SK-N-SH (cell line): Measurements from ENCODE around the gene SYNJ2. TPM values are rescaled to one million over a fixed set of nuclear protein-coding genes. Genes with fewer than 3 reads are reported as not detected.
A peak's percentile ranks its signal among the peaks of the same experiment; 100 is the strongest.

ENCODE experiments used
- CTCF ChIA-PET: fragments of 300-600, 350-600 bp; formaldehyde crosslinking; extraction: SDS; loops from one replicate; lab custom pipeline; 2021; lab: Yijun Ruan, JAX
- POLR2A ChIA-PET: fragments of 350-600 bp; sonication (Branson Sonifier 250); formaldehyde crosslinking; extraction: SDS; loops from one replicate; lab custom pipeline; 2020; ENCODE audit warnings: antibody characterized with exemption, inconsistent platforms; lab: Yijun Ruan, JAX
- DNase-seq: peaks from one replicate; pipeline ENCODE4 v3.0.0; 2012
- H2AFZ ChIP-seq: fragments of 200-600 bp; sonication (generic); 2 replicates; pipeline ENCODE4 v1.8.1; 2016; ENCODE audit warnings: antibody characterized with exemption, mild to moderate bottlenecking, low read depth
- H3F3A ChIP-seq: fragments of 200-600 bp; sonication (generic); replicated peaks from 2 replicates; pipeline ENCODE3; 2016; ENCODE audit warnings: antibody characterized with exemption, mild to moderate bottlenecking; ENCODE audit not compliant: insufficient read depth
- H3K27ac ChIP-seq, 2 experiments: fragments of 200-500 bp in 1 of 2; fragments of 200-600 bp in 1 of 2; sonication (Bioruptor generic) in 1 of 2; sonication (generic), shearing (Covaris generic) in 1 of 2; 2 replicates each; pipeline versions ENCODE4 v1.5.1 to v1.6.1; 2014 to 2016; ENCODE audit warnings: low read depth in 2 of 2, inconsistent platforms in 1 of 2, low read length in 1 of 2, mild to moderate bottlenecking in 1 of 2, mixed read lengths in 1 of 2
- H3K27me3 ChIP-seq: fragments of 200-600 bp; sonication (generic), shearing (Covaris generic); 2 replicates; pipeline ENCODE4 v1.6.1; 2016; ENCODE audit warnings: mixed run types; ENCODE audit not compliant: insufficient read depth
- H3K36me3 ChIP-seq, 2 experiments: fragments of 200-500 bp in 1 of 2; fragments of 200-600 bp in 1 of 2; sonication (Bioruptor generic) in 1 of 2; sonication (generic) in 1 of 2; replicated peaks in 1 of 2; 2 replicates each; pipeline versions ENCODE3 to v1.5.1; 2014 to 2016; ENCODE audit warnings: low read length in 1 of 2, mild to moderate bottlenecking in 1 of 2; ENCODE audit not compliant: insufficient read depth in 2 of 2, control insufficient read depth in 1 of 2
- H3K4me1 ChIP-seq, 2 experiments: fragments of 200-500 bp in 1 of 2; fragments of 200-600 bp in 1 of 2; sonication (Bioruptor generic) in 1 of 2; sonication (generic), shearing (Covaris generic) in 1 of 2; 2 replicates each; pipeline versions ENCODE4 v1.5.1 to v1.6.1; 2014 to 2016; ENCODE audit warnings: low read depth in 1 of 2, low read length in 1 of 2, mixed run types in 1 of 2; ENCODE audit not compliant: insufficient read depth in 2 of 2, control insufficient read depth in 1 of 2
- H3K4me2 ChIP-seq: fragments of 200-600 bp; sonication (generic), shearing (Covaris generic); 2 replicates; pipeline ENCODE4 v1.6.1; 2017; ENCODE audit warnings: mixed run types
- H3K4me3 ChIP-seq, 2 experiments: fragments of 200-500 bp in 1 of 2; fragments of 200-600 bp in 1 of 2; sonication (Bioruptor generic) in 1 of 2; sonication (generic), shearing (Covaris generic) in 1 of 2; 2 replicates each; pipeline versions ENCODE4 v1.5.1 to v1.8.1; 2014 to 2016; ENCODE audit warnings: low read depth in 2 of 2, inconsistent platforms in 1 of 2, low read length in 1 of 2, mild to moderate bottlenecking in 1 of 2, mixed read lengths in 1 of 2, moderate library complexity in 1 of 2
- H3K79me2 ChIP-seq: fragments of 200-600 bp; sonication (generic); 2 replicates; pipeline ENCODE4 v1.8.1; 2017; ENCODE audit warnings: mild to moderate bottlenecking; ENCODE audit not compliant: insufficient read depth
- H3K9ac ChIP-seq: fragments of 200-600 bp; sonication (generic); 2 replicates; pipeline ENCODE4 v1.6.1; 2017; ENCODE audit warnings: mixed run types
- H3K9me2 ChIP-seq: fragments of 200-600 bp; sonication (generic); 2 replicates; pipeline ENCODE4 v1.6.1; 2017; ENCODE audit warnings: mixed run types
- H3K9me3 ChIP-seq: fragments of 200-600 bp; sonication (generic); 2 replicates; pipeline ENCODE4 v1.6.1; 2017; ENCODE audit warnings: mixed run types, mild to moderate bottlenecking, moderate library complexity
- H4K20me1 ChIP-seq: fragments of 200-600 bp; sonication (generic); 2 replicates; pipeline ENCODE4 v1.6.1; 2017; ENCODE audit warnings: mild to moderate bottlenecking, mixed run types; ENCODE audit not compliant: insufficient read depth
- CHD2 ChIP-seq: fragments of 150-350 bp; IDR thresholded peaks from 2 replicates; pipeline ENCODE4 v1.6.1; 2018; ENCODE audit warnings: low read length; ENCODE audit not compliant: partially characterized antibody
- MAX ChIP-seq: IDR thresholded peaks from 2 replicates; pipeline ENCODE4 v1.4.0; 2012; ENCODE audit warnings: low read depth
- NFIC ChIP-seq: IDR thresholded peaks from 2 replicates; pipeline ENCODE4 v1.4.0; 2012; ENCODE audit warnings: borderline replicate concordance
- NRF1 ChIP-seq: IDR thresholded peaks from 2 replicates; pipeline ENCODE4 v1.6.1; 2012; ENCODE audit warnings: low read depth, mild to moderate bottlenecking, low read length
- PBX3 ChIP-seq: IDR thresholded peaks from 2 replicates; pipeline ENCODE4; 2012
- SIN3A ChIP-seq: IDR thresholded peaks from 2 replicates; pipeline ENCODE4 v1.6.1; 2012; ENCODE audit warnings: low read depth, mild to moderate bottlenecking, low read length, moderate library complexity, borderline replicate concordance
- YY1 ChIP-seq: IDR thresholded peaks from 2 replicates; pipeline ENCODE4 v1.4.0; 2012; ENCODE audit warnings: low read depth, mild to moderate bottlenecking
- WGBS: methylation state at CpG from one replicate; pipeline ENCODE4 v1.1.6; 2017; ENCODE audit warnings: low lambda C conversion rate; 5-methylcytosine and 5-hydroxymethylcytosine counted together
- polyA plus RNA-seq, 3 experiments: library from polyadenylated mRNA; depleted of rRNA; stranded (reverse); fragments of >200 nt; gene quantifications; 2 replicates each; pipeline ENCODE4 v1.2.3, GENCODE V29; 2012

SYNJ2 gene
- polyA plus RNA-seq, 1 of the 3 experiments (the other 2 are of a cell fraction) = 40.0 TPM

GRCh38 chr6:157961153-157961831 is 20.4 kb upstream of the SYNJ2 start:
- H3K9ac ChIP-seq = no peak overlapping the region
- no peak for TF ChIP-seq CHD2
- no peak for TF ChIP-seq PBX3
- H2AFZ ChIP-seq = no peak overlapping the region

GRCh38 chr6:157961832-157962575 is 19.7 kb upstream of the SYNJ2 start:
- CTCF ChIA-PET = interaction anchor here (1.5 kb wide), 1 partner anchor 110 kb away, joined by 5 read pairs; no protein-coding TSS in a partner anchor
- Histone ChIP-seq H3K9ac (peak overlapping the region; percentile 60; the same call in 1 of the 2 replicates), H3K4me1 (peaks cover 3 to 29% of the 10 kb centered on the region in 2 experiments; a peak in 3 of 4 replicates), H4K20me1 (no peaks in the 10 kb centered on the region), H3K4me2 (peak overlapping the region; percentile 74; the same call in 1 of the 2 replicates), H3F3A (peaks cover 36% of the 10 kb centered on the region), H3K36me3 (peaks cover 0 to 3% of the 10 kb centered on the region in 2 experiments), H2AFZ (peak overlapping the region; percentile 54; the same call in 1 of the 2 replicates), H3K4me3 (no peak overlapping the region), H3K27me3 (no peaks in the 10 kb centered on the region), H3K27ac (peak overlapping the region in 1 of 2 experiments; percentile 99; a peak in 2 of 4 replicates), H3K79me2 (no peaks in the 10 kb centered on the region), H3K9me2 (no peaks in the 10 kb centered on the region), H3K9me3 (peaks cover 9% of the 10 kb centered on the region; the same call in 1 of the 2 replicates)
- DNase-seq = no peak
- POLR2A ChIA-PET = no interaction called here
- 88% methylated on average over 13 of the region's 13 CpGs for WGBS
- TF ChIP-seq SIN3A (no peak), MAX (no peak), PBX3 (no peak), NRF1 (no peak), YY1 (no peak), NFIC (no peak)

More at GRCh38 chr6:157961153-157961831, 20.4 kb upstream of the SYNJ2 start:
- Histone ChIP-seq H3K9me2 (no peaks in the 10 kb centered on the region), H3K79me2 (no peaks in the 10 kb centered on the region), H3K27me3 (no peaks in the 10 kb centered on the region), H3K27ac (peak overlapping the region in 1 of 2 experiments; percentile 99; a peak in 1 of 4 replicates), H3K4me3 (no peak overlapping the region), H3F3A (peaks cover 36% of the 10 kb centered on the region), H3K9me3 (peaks cover 9% of the 10 kb centered on the region; the same call in 1 of the 2 replicates), H3K4me2 (no peak overlapping the region), H4K20me1 (no peaks in the 10 kb centered on the region), H3K36me3 (peaks cover 0 to 3% of the 10 kb centered on the region in 2 experiments), H3K4me1 (peaks cover 3 to 29% of the 10 kb centered on the region in 2 experiments; a peak in 3 of 4 replicates)
- no peak for DNase-seq
- WGBS = 86% methylated on average over 4 of the region's 5 CpGs
- POLR2A ChIA-PET = no interaction called here
- CTCF ChIA-PET = interaction anchor here (1.5 to 1.6 kb wide), 2 partner anchors 111 to 205 kb away, joined by 5 to 8 read pairs; no protein-coding TSS in a partner anchor
